ENCODE results near the gene CCDC85C. TPM values are rescaled to one million over a fixed set of nuclear protein-coding genes. Genes with fewer than 3 reads are reported as not detected.

The CCDC85C gene
- total RNA-seq, 1 donor from 2014 or later: 4.4 TPM

DNA sequence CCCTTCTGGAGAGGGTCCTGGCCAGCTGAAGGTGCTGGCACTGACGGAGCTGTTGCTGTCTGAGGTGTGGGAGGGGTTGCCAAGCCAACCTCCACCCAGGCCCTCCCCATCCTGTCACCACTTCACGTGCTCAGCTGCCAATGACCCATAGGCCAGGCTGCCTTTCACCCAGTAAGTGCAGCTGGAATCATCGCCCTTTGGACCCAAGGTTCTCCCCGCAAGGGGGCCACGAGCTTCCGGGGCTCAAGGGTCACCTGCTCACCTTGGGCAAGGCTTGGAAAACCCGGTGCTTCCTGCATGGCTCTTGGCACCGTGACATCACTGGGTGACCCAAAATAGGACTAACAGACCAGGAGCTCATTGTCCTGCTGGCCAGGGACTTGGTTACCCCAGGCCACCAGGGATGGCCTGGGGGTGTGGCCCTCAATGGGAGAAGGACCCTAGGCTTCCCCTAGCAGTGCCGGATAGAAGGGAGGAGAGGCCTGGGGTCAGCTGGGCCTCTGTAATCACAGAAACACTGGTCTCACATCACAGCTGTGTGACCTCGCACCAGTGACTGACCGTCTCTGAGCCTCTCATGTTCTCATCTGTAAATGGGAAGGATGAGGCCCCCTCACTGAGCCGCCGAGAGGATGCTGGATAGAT is 51.3 kb downstream of the CCDC85C start:
- H3K36me3 Mint-ChIP-seq (ENCODE audit: unreplicated experiment): no peaks in the 10 kb centered on the region
- no peak for DNase-seq (ENCODE audit: extremely low spot score, unreplicated experiment)
- H3K4me3 Mint-ChIP-seq (ENCODE audit: unreplicated experiment): no peak overlapping the region
- no peak overlapping the region for H3K27ac Mint-ChIP-seq (ENCODE audit: unreplicated experiment)
- H3K9me3 Mint-ChIP-seq (ENCODE audit: unreplicated experiment): no peaks in the 10 kb centered on the region
- peaks cover 2% of the 10 kb centered on the region for H3K4me1 Mint-ChIP-seq (ENCODE audit: unreplicated experiment)
- H3K27me3 Mint-ChIP-seq (ENCODE audit: unreplicated experiment): no peaks in the 10 kb centered on the region
- TF ChIP-seq, protein P1, sequence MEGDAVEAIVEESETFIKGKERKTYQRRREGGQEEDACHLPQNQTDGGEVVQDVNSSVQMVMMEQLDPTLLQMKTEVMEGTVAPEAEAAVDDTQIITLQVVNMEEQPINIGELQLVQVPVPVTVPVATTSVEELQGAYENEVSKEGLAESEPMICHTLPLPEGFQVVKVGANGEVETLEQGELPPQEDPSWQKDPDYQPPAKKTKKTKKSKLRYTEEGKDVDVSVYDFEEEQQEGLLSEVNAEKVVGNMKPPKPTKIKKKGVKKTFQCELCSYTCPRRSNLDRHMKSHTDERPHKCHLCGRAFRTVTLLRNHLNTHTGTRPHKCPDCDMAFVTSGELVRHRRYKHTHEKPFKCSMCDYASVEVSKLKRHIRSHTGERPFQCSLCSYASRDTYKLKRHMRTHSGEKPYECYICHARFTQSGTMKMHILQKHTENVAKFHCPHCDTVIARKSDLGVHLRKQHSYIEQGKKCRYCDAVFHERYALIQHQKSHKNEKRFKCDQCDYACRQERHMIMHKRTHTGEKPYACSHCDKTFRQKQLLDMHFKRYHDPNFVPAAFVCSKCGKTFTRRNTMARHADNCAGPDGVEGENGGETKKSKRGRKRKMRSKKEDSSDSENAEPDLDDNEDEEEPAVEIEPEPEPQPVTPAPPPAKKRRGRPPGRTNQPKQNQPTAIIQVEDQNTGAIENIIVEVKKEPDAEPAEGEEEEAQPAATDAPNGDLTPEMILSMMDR (IDR thresholded peaks at IDR 0.05): no peak

DNA sequence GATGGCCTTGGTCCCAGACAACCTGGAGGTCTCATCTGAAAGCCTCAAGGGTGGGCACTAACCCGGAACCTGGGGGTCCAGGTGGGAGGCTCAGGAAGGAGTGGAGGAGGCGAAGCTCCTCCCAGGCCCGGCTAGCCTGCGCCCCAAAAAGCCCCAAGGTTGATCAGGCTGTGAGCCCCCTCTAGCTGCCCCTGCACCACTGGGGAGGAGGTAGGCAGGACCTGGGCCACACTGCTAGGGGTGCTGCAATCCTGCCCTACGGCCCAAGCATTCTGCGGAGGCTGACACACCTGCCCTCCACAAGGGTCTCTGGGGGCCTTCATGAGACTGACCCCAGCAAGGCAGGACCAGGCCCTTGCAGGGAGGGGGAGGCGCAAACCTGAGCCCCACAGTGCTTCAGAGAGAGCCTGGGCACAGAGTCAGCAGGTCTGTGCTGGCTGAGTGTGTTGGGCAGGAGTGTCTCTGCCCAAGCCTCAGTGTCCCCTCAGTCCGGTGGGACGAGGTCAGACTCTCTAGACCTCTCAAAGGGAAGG is 51.9 kb downstream of the CCDC85C start:
- TF ChIP-seq, protein P1 (IDR thresholded peaks at IDR 0.05): no peak
- H3K4me3 Mint-ChIP-seq (ENCODE audit: unreplicated experiment): no peak overlapping the region
- H3K27ac Mint-ChIP-seq (ENCODE audit: unreplicated experiment): no peak overlapping the region
- no peaks in the 10 kb centered on the region for H3K9me3 Mint-ChIP-seq (ENCODE audit: unreplicated experiment)
- peaks cover 2% of the 10 kb centered on the region for H3K4me1 Mint-ChIP-seq (ENCODE audit: unreplicated experiment)
- no peaks in the 10 kb centered on the region for H3K27me3 Mint-ChIP-seq (ENCODE audit: unreplicated experiment)
- DNase-seq (ENCODE audit: extremely low spot score, unreplicated experiment): no peak
- H3K36me3 Mint-ChIP-seq (ENCODE audit: unreplicated experiment): no peaks in the 10 kb centered on the region

DNA sequence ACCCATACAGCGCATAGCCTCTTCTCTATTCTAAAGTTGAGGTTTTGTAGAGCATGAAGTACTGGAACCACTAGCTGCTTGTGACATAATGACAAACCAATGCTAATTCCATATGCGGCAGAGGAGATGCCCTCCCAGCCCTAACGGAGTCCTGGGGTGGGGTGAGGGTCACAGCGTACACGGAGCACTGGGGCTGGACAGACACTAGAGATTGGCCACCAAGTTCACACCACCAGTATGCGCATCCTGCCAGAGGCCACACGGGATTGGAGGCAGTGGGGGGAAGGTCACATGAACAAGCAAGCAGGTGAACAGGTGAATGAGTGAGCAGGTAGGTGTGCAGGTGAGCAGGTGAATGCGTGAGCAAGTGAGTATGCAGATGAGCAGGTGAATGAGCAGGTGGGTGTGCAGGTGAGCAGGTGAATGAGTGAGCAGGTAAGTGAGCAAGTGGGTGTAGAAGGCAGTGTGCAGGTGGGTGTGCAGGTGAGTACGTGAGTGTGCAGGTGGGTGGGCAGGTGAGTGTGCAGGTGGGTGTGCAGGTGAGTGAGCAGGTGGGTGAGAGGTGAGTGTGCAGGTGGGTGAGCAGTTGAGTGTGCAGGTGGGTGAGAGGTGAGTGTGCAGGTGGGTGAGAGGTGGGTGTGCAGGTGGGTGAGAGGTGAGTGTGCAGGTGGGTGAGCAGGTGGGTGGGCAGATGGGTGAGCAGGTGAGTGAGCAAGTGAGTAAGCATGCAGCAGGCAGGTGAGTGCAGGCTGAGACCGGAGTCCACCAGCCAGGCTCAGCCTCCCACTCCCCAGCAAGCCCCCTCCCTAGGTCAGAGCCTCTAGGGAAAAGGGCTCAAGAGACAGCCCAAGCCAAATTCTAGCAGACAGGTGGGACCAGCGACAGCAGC is 52.7 kb downstream of the CCDC85C start:
- no peak overlapping the region for H3K27ac Mint-ChIP-seq (ENCODE audit: unreplicated experiment)
- no peak overlapping the region for H3K4me3 Mint-ChIP-seq (ENCODE audit: unreplicated experiment)
- no peaks in the 10 kb centered on the region for H3K27me3 Mint-ChIP-seq (ENCODE audit: unreplicated experiment)
- H3K9me3 Mint-ChIP-seq (ENCODE audit: unreplicated experiment): no peaks in the 10 kb centered on the region
- no peaks in the 10 kb centered on the region for H3K36me3 Mint-ChIP-seq (ENCODE audit: unreplicated experiment)
- H3K4me1 Mint-ChIP-seq (ENCODE audit: unreplicated experiment): peaks cover 5% of the 10 kb centered on the region
- DNase-seq (ENCODE audit: extremely low spot score, unreplicated experiment): no peak
- TF ChIP-seq, protein P1 (IDR thresholded peaks at IDR 0.05): no peak

DNA sequence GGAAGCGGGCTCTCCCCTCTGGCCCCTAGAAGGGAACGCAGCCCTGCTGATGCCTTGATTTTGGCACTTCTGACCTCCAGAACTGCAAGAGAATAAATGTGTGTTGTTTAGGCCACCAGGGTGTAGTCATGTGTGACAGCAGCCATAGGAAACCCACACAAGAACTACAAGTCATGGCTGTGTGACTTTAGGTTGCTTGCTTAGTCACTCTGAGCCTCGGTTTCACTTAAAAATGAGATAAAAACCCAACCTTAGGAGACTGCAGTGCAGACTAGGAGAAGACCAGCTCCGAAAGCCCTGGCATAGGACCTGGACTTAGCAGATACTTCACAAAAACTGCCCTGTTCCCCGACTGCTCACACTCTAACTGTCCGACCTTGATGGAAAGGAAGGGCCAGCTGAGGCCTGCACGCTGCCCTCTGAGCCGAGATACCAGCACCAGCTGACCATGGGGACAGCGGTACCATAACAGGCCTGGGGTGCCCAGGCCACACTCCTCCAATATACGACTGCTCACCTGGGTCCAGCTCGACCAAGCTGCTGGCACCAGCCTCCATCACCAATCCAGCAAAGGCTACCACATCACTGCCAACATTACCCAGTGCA is 53.5 kb downstream of the CCDC85C start:
- Mint-ChIP-seq H3K4me3 (ENCODE audit: unreplicated experiment) (no peak overlapping the region), H3K27ac (ENCODE audit: unreplicated experiment) (no peak overlapping the region), H3K4me1 (ENCODE audit: unreplicated experiment) (peaks cover 12% of the 10 kb centered on the region), H3K9me3 (ENCODE audit: unreplicated experiment) (no peaks in the 10 kb centered on the region), H3K27me3 (ENCODE audit: unreplicated experiment) (no peaks in the 10 kb centered on the region), H3K36me3 (ENCODE audit: unreplicated experiment) (no peaks in the 10 kb centered on the region)
- DNase-seq (ENCODE audit: extremely low spot score, unreplicated experiment): no peak
- TF ChIP-seq, protein P1 (IDR thresholded peaks at IDR 0.05): no peak
